Ovary (tissue), 9 donors: ENCODE results near the gene IQGAP2. TPM values are rescaled to one million over a fixed set of nuclear protein-coding genes. Genes with fewer than 3 reads are reported as not detected.

Experiments
- DNase-seq, 5 donors: peaks; one replicate each; pipeline ENCODE4 v3.0.0-alpha.2; 2019 to 2020
- H3K27ac ChIP-seq, 2 donors: fragments of 200-600 bp; one replicate each; pipeline versions ENCODE4 v1.5.1 to v1.8.0; 2019 to 2022
- H3K27me3 ChIP-seq: fragments of 200-600 bp; one replicate; pipeline ENCODE4 v1.8.0; 2022
- H3K36me3 ChIP-seq: fragments of 200-600 bp; sonication (generic); one replicate; pipeline ENCODE4 v1.5.1; 2019
- H3K4me1 ChIP-seq: one replicate; pipeline ENCODE4 v1.8.1; 2013; ENCODE audit warnings: mild to moderate bottlenecking, moderate library complexity; ENCODE audit not compliant: insufficient read depth
- H3K4me3 ChIP-seq: fragments of 200-600 bp; sonication (generic); one replicate; pipeline ENCODE4 v1.5.1; 2017
- H3K9me3 ChIP-seq, 2 donors: fragments of 200-600 bp in 1 of 2; sonication (generic) in 1 of 2; one replicate each; pipeline versions ENCODE4 v1.5.1 to v1.8.1; 2013 to 2019; ENCODE audit warnings: mild to moderate bottlenecking in 1 of 2, moderate library complexity in 1 of 2
- EP300 ChIP-seq: sonication (generic); formaldehyde crosslinking; IDR thresholded peaks from one replicate; pipeline ENCODE4 v1.6.1; 2017; ENCODE audit warnings: antibody characterized with exemption
- POLR2A ChIP-seq: fragments of 450-650 bp; IDR thresholded peaks from one replicate; pipeline ENCODE4 v1.6.1; 2017; ENCODE audit warnings: antibody characterized with exemption, mild to moderate bottlenecking, moderate library complexity
- WGBS, 3 donors: extraction: QIAGEN DNeasy Blood & Tissue Kit in 1 of 3; methylation state at CpG; one replicate each; pipeline versions ENCODE4 v1.1.5 to v1.1.7; 2013 to 2017; 5-methylcytosine and 5-hydroxymethylcytosine counted together
- intact Hi-C, 4 donors: fragments of 100-400 bp; cut with DNase I; formaldehyde crosslinking; loops; one replicate each; pipeline versions ENCODE4 v1.11.0 to v1.15.1; 2022 to 2023
- polyA plus RNA-seq, 2 donors: library from polyadenylated mRNA; stranded (reverse); fragments of 200-250 nt in 1 of 2; fragments of 350-450 nt in 1 of 2; fragmentation: Illumina TruSeq in 1 of 2; extraction: RNeasy Lipid Tissue Mini Kit (QIAGEN cat#74804) in 1 of 2; gene quantifications; one replicate each; pipeline ENCODE4 v1.2.3, GENCODE V29; 2013 to 2014
- total RNA-seq, 7 donors: library from RNA; depleted of rRNA in 2 of 7; stranded (reverse); fragments of >200 nt in 2 of 7; fragmentation: NEBNext Ultra II Directional in 3 of 7; extraction: Animal tissue kit (Norgen Biotek cat#: 25700) in 3 of 7; gene quantifications; one replicate each; pipeline versions ENCODE4 v1.1.0 to v1.2.4, GENCODE V29; 2016 to 2023
- TF ChIP-seq, protein P1 (sequence below), 3 donors: fragments of 450-650 bp in 2 of 3; fragments of 200-600 bp in 1 of 3; IDR thresholded peaks; one replicate each; pipeline versions ENCODE4 v1.5.1 to v1.8.0; 2016 to 2022; ENCODE audit warnings: antibody characterized with exemption in 3 of 3, mild to moderate bottlenecking in 1 of 3
- donor health status: DM: no; HTN: no; CAD: no; lungs with moderate emphysema.
- donor health status: DM: no; HTN: no; CAD: no.
- donor health status: Bipolar disorder and iron deficiency.
- donor health status: DM: yes; HTN: yes; CAD: no.
- donor health status: DM: no; HTN: no; CAD: no.
- donor health status: DM: yes; HTN: yes; CAD: no.

IQGAP2 gene
- total and polyA plus RNA-seq, 9 donors = 8.6 to 27.6 (median 13.9) TPM

DNA sequence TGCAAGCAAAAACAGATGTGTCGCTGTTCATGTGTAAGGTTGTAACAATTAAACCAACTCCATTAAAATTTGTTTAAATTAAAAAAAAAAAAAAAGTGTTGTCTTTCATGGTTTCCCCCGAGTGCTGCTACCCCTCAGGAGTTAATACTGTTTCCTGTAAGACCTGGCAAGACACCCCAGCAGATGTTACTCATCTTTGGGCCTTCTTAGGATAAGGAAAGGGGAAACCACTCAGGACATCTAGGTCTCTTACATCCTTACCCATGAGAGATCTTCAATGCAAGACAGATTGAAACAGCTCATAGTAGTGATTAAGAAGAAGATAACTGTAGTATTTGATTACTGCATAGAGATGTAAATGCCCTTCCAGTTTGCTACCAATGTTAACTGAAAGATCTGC is 279.3 kb downstream of the IQGAP2 start:
- H3K9me3 ChIP-seq = no peaks in the 10 kb centered on the region
- H3K36me3 ChIP-seq = no peaks in the 10 kb centered on the region
- intact Hi-C loops = no loop called here
- H3K4me1 ChIP-seq = no peaks in the 10 kb centered on the region
- no peak for DNase-seq
- TF ChIP-seq POLR2A = no peak
- TF ChIP-seq, protein P1, sequence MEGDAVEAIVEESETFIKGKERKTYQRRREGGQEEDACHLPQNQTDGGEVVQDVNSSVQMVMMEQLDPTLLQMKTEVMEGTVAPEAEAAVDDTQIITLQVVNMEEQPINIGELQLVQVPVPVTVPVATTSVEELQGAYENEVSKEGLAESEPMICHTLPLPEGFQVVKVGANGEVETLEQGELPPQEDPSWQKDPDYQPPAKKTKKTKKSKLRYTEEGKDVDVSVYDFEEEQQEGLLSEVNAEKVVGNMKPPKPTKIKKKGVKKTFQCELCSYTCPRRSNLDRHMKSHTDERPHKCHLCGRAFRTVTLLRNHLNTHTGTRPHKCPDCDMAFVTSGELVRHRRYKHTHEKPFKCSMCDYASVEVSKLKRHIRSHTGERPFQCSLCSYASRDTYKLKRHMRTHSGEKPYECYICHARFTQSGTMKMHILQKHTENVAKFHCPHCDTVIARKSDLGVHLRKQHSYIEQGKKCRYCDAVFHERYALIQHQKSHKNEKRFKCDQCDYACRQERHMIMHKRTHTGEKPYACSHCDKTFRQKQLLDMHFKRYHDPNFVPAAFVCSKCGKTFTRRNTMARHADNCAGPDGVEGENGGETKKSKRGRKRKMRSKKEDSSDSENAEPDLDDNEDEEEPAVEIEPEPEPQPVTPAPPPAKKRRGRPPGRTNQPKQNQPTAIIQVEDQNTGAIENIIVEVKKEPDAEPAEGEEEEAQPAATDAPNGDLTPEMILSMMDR (IDR thresholded peaks at IDR 0.05) = no peak
- TF ChIP-seq EP300 = no peak
- H3K4me3 ChIP-seq = no peak overlapping the region
- no peaks in the 10 kb centered on the region for H3K27me3 ChIP-seq
- H3K27ac ChIP-seq = no peak overlapping the region
- WGBS, 3 donors = 34 to 41% (median 40%) methylated on average over 2 of the region's 2 CpGs

DNA sequence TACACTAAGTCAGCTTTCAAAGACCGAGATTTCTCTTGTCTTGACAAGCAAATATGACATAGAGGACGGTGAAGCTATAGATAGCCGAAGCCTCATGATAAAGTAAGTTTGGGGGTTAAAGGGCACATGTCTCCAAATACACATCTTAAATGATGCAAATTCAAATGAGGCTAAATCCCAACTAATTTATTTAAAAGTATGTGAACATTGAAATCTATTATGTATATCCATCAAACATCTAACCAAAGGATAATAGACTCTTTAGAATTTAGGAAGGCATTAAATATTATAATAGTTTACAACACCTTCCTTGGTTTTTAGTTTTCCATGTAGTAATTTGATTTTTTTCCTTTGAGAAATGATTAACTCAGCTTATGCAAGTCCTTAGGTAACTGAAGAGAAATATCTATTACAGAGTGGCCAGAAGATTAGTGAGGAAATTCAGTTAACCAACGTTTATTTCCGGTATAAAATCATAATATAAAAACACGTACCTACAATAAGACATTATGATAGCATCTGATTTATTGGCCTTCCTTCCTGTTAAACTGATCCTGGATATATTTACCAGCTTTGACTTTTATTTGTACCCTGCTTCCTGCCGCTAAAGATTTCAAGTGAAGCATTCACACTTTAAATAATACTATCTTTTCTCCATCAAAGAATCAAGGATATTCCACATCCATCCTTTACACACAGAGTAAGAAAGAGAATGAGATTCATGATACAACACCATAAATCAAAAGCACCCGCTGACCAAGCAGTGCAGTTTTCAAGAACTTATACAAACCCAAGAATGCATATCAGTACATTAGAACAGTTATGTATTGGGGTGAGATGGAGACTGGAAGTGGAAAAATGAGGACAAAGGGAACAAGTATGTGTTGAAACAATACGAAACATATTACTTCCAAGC is 281.0 kb downstream of the IQGAP2 start:
- no peak for DNase-seq
- no peak overlapping the region for H3K27ac ChIP-seq
- WGBS, 3 donors = 81 to 82% (median 81%) methylated on average over 9 of the region's 9 CpGs

DNA sequence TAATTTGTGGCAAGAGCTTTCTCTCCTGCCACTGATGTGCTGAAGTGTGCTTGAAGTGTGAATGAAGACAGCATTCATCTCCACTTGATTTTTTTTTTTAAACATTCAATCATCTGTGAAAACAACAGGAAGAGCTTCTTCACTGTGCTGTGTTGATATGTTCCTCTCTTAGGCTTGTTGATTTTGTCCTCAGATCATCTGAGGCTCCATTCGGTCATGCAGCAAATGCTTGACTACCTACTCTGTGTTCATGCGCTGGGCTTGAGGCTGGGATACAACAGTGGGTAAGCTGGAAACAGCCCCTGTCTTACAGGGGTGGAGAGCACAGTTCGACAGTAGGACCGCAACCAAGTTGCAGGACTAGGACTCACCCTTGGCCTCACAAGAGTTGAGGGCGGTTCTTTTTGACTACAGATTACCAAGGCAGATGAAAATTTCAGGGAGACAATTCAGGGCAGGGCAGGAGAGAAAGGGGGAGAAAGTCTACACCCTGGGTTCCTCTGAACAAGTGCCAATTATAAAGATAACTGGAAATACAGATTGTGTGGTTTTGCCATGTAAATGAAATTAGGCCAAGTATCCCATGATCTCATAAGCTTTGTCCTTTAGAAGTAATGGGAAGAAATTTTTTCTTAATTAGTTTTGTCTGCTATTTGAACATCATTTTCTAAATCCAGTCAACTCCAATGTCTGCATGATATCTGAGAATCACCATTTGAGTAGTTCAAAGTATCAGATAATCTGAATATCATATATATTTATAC is 281.9 kb downstream of the IQGAP2 start:
- WGBS, 3 donors = 92 to 95% (median 92%) methylated on average over 5 of the region's 5 CpGs
- H3K27ac ChIP-seq = no peak overlapping the region
- H3K4me3 ChIP-seq = no peak overlapping the region
- intact Hi-C loops = no loop called here
- no peaks in the 10 kb centered on the region for H3K36me3 ChIP-seq
- H3K9me3 ChIP-seq = no peaks in the 10 kb centered on the region
- H3K4me1 ChIP-seq = no peaks in the 10 kb centered on the region
- no peak for DNase-seq
- TF ChIP-seq EP300 = no peak
- no peak for TF ChIP-seq POLR2A
- TF ChIP-seq, protein P1 (IDR thresholded peaks at IDR 0.05) = no peak
- no peaks in the 10 kb centered on the region for H3K27me3 ChIP-seq

More for the DNA sequence above, 281.0 kb downstream of the IQGAP2 start:
- Histone ChIP-seq H3K27me3 (no peaks in the 10 kb centered on the region), H3K4me3 (no peak overlapping the region), H3K9me3 (no peaks in the 10 kb centered on the region), H3K4me1 (no peaks in the 10 kb centered on the region), H3K36me3 (no peaks in the 10 kb centered on the region)
- TF ChIP-seq, protein P1 (IDR thresholded peaks at IDR 0.05) = no peak
- TF ChIP-seq EP300 = no peak
- TF ChIP-seq POLR2A = no peak
- intact Hi-C loops = no loop called here

DNA sequence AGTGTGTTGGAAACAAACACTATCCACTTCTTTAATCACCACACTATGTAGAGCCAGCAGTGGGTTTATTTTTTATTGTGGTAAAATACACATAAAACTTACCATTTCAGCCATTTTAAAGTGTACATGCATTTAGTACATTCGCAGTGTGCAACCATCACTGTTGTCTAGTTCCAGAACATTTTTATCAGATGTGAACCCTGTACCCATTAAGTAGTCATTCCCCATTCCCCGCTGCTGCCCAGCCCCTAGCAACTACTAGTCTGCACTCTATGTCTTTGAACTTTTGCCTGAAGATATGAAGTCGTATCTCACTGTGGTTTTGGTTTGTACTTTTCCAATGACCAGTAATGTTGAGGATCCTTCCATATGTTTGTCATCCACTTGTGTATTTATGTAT is 282.6 kb downstream of the IQGAP2 start:
- intact Hi-C loops = no loop called here
- no peak for DNase-seq
- Histone ChIP-seq H3K27ac (no peak overlapping the region), H3K9me3 (no peaks in the 10 kb centered on the region), H3K27me3 (no peaks in the 10 kb centered on the region), H3K4me3 (no peak overlapping the region), H3K4me1 (no peaks in the 10 kb centered on the region), H3K36me3 (no peaks in the 10 kb centered on the region)
- WGBS, 3 donors = 75 to 84% (median 81%) methylated on average over 3 of the region's 3 CpGs
- TF ChIP-seq, protein P1 (IDR thresholded peaks at IDR 0.05) = no peak
- TF ChIP-seq EP300 = no peak
- no peak for TF ChIP-seq POLR2A
